Smooth muscle cell of the pulmonary artery (primary cell): Measurements from ENCODE around the gene TDP1. TPM values are rescaled to one million over a fixed set of nuclear protein-coding genes. Genes with fewer than 3 reads are reported as not detected.

Experiments
- total RNA-seq: library from RNA; depleted of rRNA; stranded (reverse); fragments of >200 nt; gene quantifications from 2 replicates; pipeline ENCODE4 v1.2.3, GENCODE V29; 2014

TDP1 gene
- 10.9 and 15.1 TPM in 2 replicates for total RNA-seq

GRCh38 chr14:89955745-89956660 lies at the start of gene TDP1:
TSS of gene TDP1 (plus strand) at chr14:89955927. CDS start at chr14:89963115, 7,188 bp downstream.

GRCh38 chr14:89954070-89955021 lies 1.4 kb upstream of the TDP1 start, which contains the start of gene EFCAB11:
TSS of gene EFCAB11 (minus strand) at chr14:89954730. CDS start at chr14:89954660, 70 bp downstream.

GRCh38 chr14:90061685-90062126 lies 106.0 kb downstream of the TDP1 start, which contains the start of gene KCNK13:
TSS of gene KCNK13 (plus strand) at chr14:90061994. CDS start at chr14:90062206, 212 bp downstream.

Other genes with a start within 250 kb of the TDP1 start
- 3.4 and 4.7 TPM in 2 replicates for gene EFCAB11, start 1.2 kb upstream of the TDP1 start, total RNA-seq
- 0.07 and 0.20 TPM in 2 replicates for gene KCNK13, start 106.1 kb downstream of the TDP1 start, total RNA-seq